Spleen (tissue), 11 donors: Measurements from ENCODE around the gene DLX3. TPM values are rescaled to one million over a fixed set of nuclear protein-coding genes. Genes with fewer than 3 reads are reported as not detected.

Experiments used
- DNase-seq: peaks from one replicate; pipeline ENCODE4 v3.0.0-alpha.2; 2020
- H3K27ac ChIP-seq, 8 donors: fragments of 200-600 bp; sonication (generic) in 7 of 8; 1 replicate in 4 of 8; 2 replicates in 4 of 8; pipeline versions ENCODE4 v1.5.0 to v1.8.0; 2016 to 2021; ENCODE audit warnings: inconsistent platforms in 4 of 8, mild to moderate bottlenecking in 4 of 8, moderate library complexity in 1 of 8
- H3K27me3 ChIP-seq, 7 donors: fragments of 200-600 bp; sonication (generic) in 6 of 7; replicated peaks in 1 of 7; 1 replicate in 4 of 7; 2 replicates in 3 of 7; pipeline versions ENCODE4 v1.5.0 to v1.8.0; 2016 to 2021; ENCODE audit warnings: inconsistent platforms in 3 of 7, mild to moderate bottlenecking in 1 of 7
- H3K36me3 ChIP-seq, 6 donors: fragments of 200-600 bp; sonication (generic) in 5 of 6; 1 replicate in 4 of 6; 2 replicates in 2 of 6; pipeline versions ENCODE4 v1.5.0 to v1.8.0; 2016 to 2021; ENCODE audit warnings: inconsistent platforms in 2 of 6
- H3K4me1 ChIP-seq, 6 donors: fragments of 200-600 bp; sonication (generic) in 5 of 6; 1 replicate in 3 of 6; 2 replicates in 3 of 6; pipeline versions ENCODE4 v1.5.0 to v1.8.0; 2016 to 2021; ENCODE audit warnings: inconsistent platforms in 3 of 6
- H3K4me3 ChIP-seq, 8 donors: fragments of 200-600 bp; sonication (generic) in 7 of 8; 1 replicate in 4 of 8; 2 replicates in 4 of 8; pipeline versions ENCODE4 v1.5.0 to v1.8.0; 2016 to 2021; ENCODE audit warnings: inconsistent platforms in 4 of 8, mild to moderate bottlenecking in 4 of 8, moderate library complexity in 2 of 8
- H3K9me3 ChIP-seq, 8 donors: fragments of 200-600 bp; sonication (generic) in 7 of 8; 1 replicate in 4 of 8; 2 replicates in 4 of 8; pipeline versions ENCODE4 v1.5.0 to v1.8.0; 2016 to 2021; ENCODE audit warnings: inconsistent platforms in 4 of 8
- CTCF ChIP-seq, 11 experiments: fragments of 200-600 bp in 7 of 11; fragments of 450-650 bp in 4 of 11; sonication (generic) in 4 of 11; IDR thresholded peaks in 8 of 11; conservative IDR thresholded peaks in 3 of 11; 1 replicate in 7 of 11; 2 replicates in 4 of 11; pipeline versions ENCODE4 v1.4.0 to v1.8.0; 2016 to 2021; ENCODE audit warnings: antibody characterized with exemption in 11 of 11, inconsistent platforms in 4 of 11, mild to moderate bottlenecking in 1 of 11
- POLR2A ChIP-seq, 3 donors: fragments of 450-650 bp; IDR thresholded peaks; one replicate each; pipeline ENCODE4 v1.5.1; 2017; ENCODE audit warnings: antibody characterized with exemption in 3 of 3, mild to moderate bottlenecking in 1 of 3
- POLR2AphosphoS5 ChIP-seq, 3 donors: sonication (generic); formaldehyde crosslinking; IDR thresholded peaks; one replicate each; pipeline ENCODE4 v1.5.1; 2017; ENCODE audit warnings: antibody characterized with exemption in 3 of 3
- WGBS, 5 donors: extraction: QIAGEN DNeasy Blood & Tissue Kit in 3 of 5; methylation state at CpG; one replicate each; pipeline versions ENCODE4 v1.1.5 to v1.1.7; 2013 to 2018; 5-methylcytosine and 5-hydroxymethylcytosine counted together
- intact Hi-C: fragments of 100-400 bp; cut with DNase I; formaldehyde crosslinking; loops from one replicate; pipeline ENCODE4 v1.15.0; 2023; ENCODE audit warnings: low total_unique reads
- polyA plus RNA-seq, 3 donors: library from polyadenylated mRNA; stranded (reverse); fragments of 200-250 nt; gene quantifications; one replicate each; pipeline ENCODE4 v1.2.1, GENCODE V29; 2013
- total RNA-seq, 7 donors: library from RNA; depleted of rRNA in 3 of 7; stranded (reverse); fragments of >200 nt in 3 of 7; fragmentation: NEBNext Ultra II Directional in 4 of 7; extraction: Animal tissue kit (Norgen Biotek cat#: 25700) in 4 of 7; gene quantifications; one replicate each; pipeline versions ENCODE4 v1.1.0 to v1.2.1, GENCODE V29; 2016 to 2021
- donor health status: healthy with polysubstance abuse.
- donor health status: DM: no; HTN: no; CAD: no; lungs with moderate emphysema.
- donor health status: DM: no; HTN: no; CAD: no.
- donor health status: Bipolar disorder and iron deficiency.
- donor health status: healthy.
- donor health status: DM: no; HTN: no; CAD: no.
- donor health status: DM: yes; HTN: yes; CAD: no.

Gene DLX3
- total and polyA plus RNA-seq, 10 donors: 0.02 TPM; not detected in 9

- DNase-seq: no peak
- H3K4me3 ChIP-seq: no peak overlapping the region
- TF ChIP-seq POLR2A (IDR thresholded peaks at IDR 0.05): no peak
- TF ChIP-seq POLR2AphosphoS5 (IDR thresholded peaks at IDR 0.05): no peak
- TF ChIP-seq CTCF (IDR thresholded peaks at IDR 0.05 in 8 of 11, conservative IDR thresholded peaks at IDR 0.05 in 3 of 11): no peak
- peaks cover 0 to 39% (median 0%) of the 10 kb centered on the region in 7 donors for H3K27me3 ChIP-seq
- H3K9me3 ChIP-seq: peaks cover 0 to 49% (median 36%) of the 10 kb centered on the region in 8 donors
- no peaks in the 10 kb centered on the region for H3K36me3 ChIP-seq
- H3K4me1 ChIP-seq: no peaks in the 10 kb centered on the region
- 12 to 48% (median 37%) methylated on average over 1 of the region's 1 CpG for WGBS, 5 donors
- no peak overlapping the region for H3K27ac ChIP-seq
- intact Hi-C loops: no loop called here
Observed at GRCh38 chr17:50014471-50015088, 19.6 kb upstream of the DLX3 start.

GRCh38 chr17:50013079-50013478 is 18.1 kb upstream of the DLX3 start:
- Histone ChIP-seq H3K27me3 (peaks cover 0 to 37% (median 0%) of the 10 kb centered on the region in 7 donors), H3K36me3 (no peaks in the 10 kb centered on the region), H3K4me1 (no peaks in the 10 kb centered on the region), H3K9me3 (peaks cover 0 to 57% (median 47%) of the 10 kb centered on the region in 8 donors), H3K4me3 (no peak overlapping the region), H3K27ac (no peak overlapping the region)
- no peak for DNase-seq
- intact Hi-C loops: no loop called here
- WGBS, 5 donors: 60 to 93% (median 83%) methylated on average over 2 of the region's 2 CpGs
- TF ChIP-seq CTCF (IDR thresholded peaks at IDR 0.05 in 8 of 11, conservative IDR thresholded peaks at IDR 0.05 in 3 of 11) (no peak), POLR2AphosphoS5 (IDR thresholded peaks at IDR 0.05) (no peak), POLR2A (IDR thresholded peaks at IDR 0.05) (no peak)

GRCh38 chr17:50009282-50009681 is 14.3 kb upstream of the DLX3 start:
- WGBS, 5 donors: 85 to 90% (median 90%) methylated on average over 2 of the region's 2 CpGs
- no peaks in the 10 kb centered on the region for H3K4me1 ChIP-seq
- H3K36me3 ChIP-seq: no peaks in the 10 kb centered on the region
- H3K4me3 ChIP-seq: no peak overlapping the region
- intact Hi-C loops: no loop called here
- peaks cover 0 to 44% (median 0%) of the 10 kb centered on the region in 7 donors for H3K27me3 ChIP-seq
- H3K9me3 ChIP-seq: peaks cover 0 to 44% (median 38%) of the 10 kb centered on the region in 8 donors
- DNase-seq: no peak
- no peak overlapping the region for H3K27ac ChIP-seq
- no peak for TF ChIP-seq POLR2AphosphoS5 (IDR thresholded peaks at IDR 0.05)
- TF ChIP-seq POLR2A (IDR thresholded peaks at IDR 0.05): no peak
- TF ChIP-seq CTCF (IDR thresholded peaks at IDR 0.05 in 8 of 11, conservative IDR thresholded peaks at IDR 0.05 in 3 of 11): no peak

- no peak for TF ChIP-seq POLR2A (IDR thresholded peaks at IDR 0.05)
- TF ChIP-seq POLR2AphosphoS5 (IDR thresholded peaks at IDR 0.05): no peak
- no peak for TF ChIP-seq CTCF (IDR thresholded peaks at IDR 0.05 in 8 of 11, conservative IDR thresholded peaks at IDR 0.05 in 3 of 11)
- H3K27me3 ChIP-seq: peaks cover 0 to 60% (median 27%) of the 10 kb centered on the region in 7 donors
- no peaks in the 10 kb centered on the region for H3K4me1 ChIP-seq
- no peak overlapping the region for H3K27ac ChIP-seq
- H3K4me3 ChIP-seq: no peak overlapping the region
- H3K9me3 ChIP-seq: peaks cover 0 to 5% (median 1%) of the 10 kb centered on the region in 8 donors
- H3K36me3 ChIP-seq: no peaks in the 10 kb centered on the region
- no peak for DNase-seq
- 82 to 90% (median 83%) methylated on average over 4 of the region's 4 CpGs for WGBS, 5 donors
- intact Hi-C loops: no loop called here
Observed at GRCh38 chr17:50003911-50004310, 8.9 kb upstream of the DLX3 start.
